WTC11 (cell line): ENCODE results near the gene ARHGEF19. TPM values are rescaled to one million over a fixed set of nuclear protein-coding genes. Genes with fewer than 3 reads are reported as not detected.

Source experiments
- ATAC-seq: fragments of 200-7000 bp; cut with Tn5 transposase; 2 replicates; pipeline ENCODE4 v1.10.0; 2021; ENCODE audit warnings: mild to moderate bottlenecking, moderate library complexity
- CTCF ChIA-PET: fragments of 300-600 bp; sonication (Branson Sonifier 250); formaldehyde crosslinking; loops from one replicate; lab custom pipeline; 2021; ENCODE audit warnings: antibody characterized with exemption; lab: Charles Lee
- POLR2A ChIA-PET: fragments of 350-600 bp; sonication (Branson Sonifier 250); formaldehyde crosslinking; loops from one replicate; lab custom pipeline; 2021; ENCODE audit warnings: antibody characterized with exemption; lab: Charles Lee
- DNase-seq: peaks from one replicate; pipeline ENCODE4 v3.0.0; 2021; ENCODE audit warnings: low spot score
- H3K27ac Mint-ChIP-seq: 2 replicates; pipeline ENCODE4 v1.8.0; 2021; ENCODE audit warnings: mixed read lengths
- H3K27me3 Mint-ChIP-seq: 2 replicates; pipeline ENCODE4 v1.8.0; 2021; ENCODE audit warnings: low read depth, mild to moderate bottlenecking, moderate library complexity, mixed read lengths
- H3K36me3 Mint-ChIP-seq: 2 replicates; pipeline ENCODE4 v1.8.0; 2021; ENCODE audit warnings: mixed read lengths
- H3K4me1 Mint-ChIP-seq: 2 replicates; pipeline ENCODE4 v1.8.0; 2022; ENCODE audit warnings: mixed read lengths
- H3K4me3 Mint-ChIP-seq: 2 replicates; pipeline ENCODE4 v1.8.0; 2021; ENCODE audit warnings: mild to moderate bottlenecking, moderate library complexity, mixed read lengths
- H3K9me3 Mint-ChIP-seq: 2 replicates; pipeline ENCODE4 v1.8.0; 2021; ENCODE audit warnings: mixed read lengths
- AFF4 ChIP-seq: sonication (generic); formaldehyde crosslinking; IDR thresholded peaks from 2 replicates; pipeline ENCODE4 v1.8.1; 2023; ENCODE audit warnings: mild to moderate bottlenecking, missing genetic modification reagents, borderline replicate concordance
- ATF1 ChIP-seq: sonication (generic); formaldehyde crosslinking; IDR thresholded peaks from 2 replicates; pipeline ENCODE4 v1.8.1; 2023; ENCODE audit warnings: mild to moderate bottlenecking, moderate library complexity, missing genetic modification reagents
- EMX1 ChIP-seq: fragments of 250-450 bp; sonication (Bioruptor Pico); IDR thresholded peaks from 2 replicates; pipeline ENCODE4 v1.8.0; 2021; ENCODE audit warnings: mild to moderate bottlenecking
- ESRRA ChIP-seq: sonication (generic); formaldehyde crosslinking; IDR thresholded peaks from 2 replicates; pipeline ENCODE4 v1.8.1; 2022; ENCODE audit warnings: mild to moderate bottlenecking, missing genetic modification reagents, borderline replicate concordance
- GRHL2 ChIP-seq: fragments of 250-450 bp; sonication (Bioruptor Pico); IDR thresholded peaks from 2 replicates; pipeline ENCODE4 v1.8.0; 2022; ENCODE audit warnings: mild to moderate bottlenecking, moderate library complexity; ENCODE audit not compliant: insufficient replicate concordance, severe bottlenecking
- HMGXB4 ChIP-seq: sonication (generic); formaldehyde crosslinking; IDR thresholded peaks from 2 replicates; pipeline ENCODE4 v1.8.1; 2023; ENCODE audit warnings: mild to moderate bottlenecking, moderate library complexity, missing genetic modification reagents
- IRF2 ChIP-seq: sonication (generic); formaldehyde crosslinking; IDR thresholded peaks from 2 replicates; pipeline ENCODE4 v1.8.0; 2022; ENCODE audit warnings: low read depth, missing genetic modification reagents, borderline replicate concordance
- MXD4 ChIP-seq: fragments of 250-450 bp; sonication (Bioruptor Pico); IDR thresholded peaks from 2 replicates; pipeline ENCODE4 v1.8.0; 2021; ENCODE audit warnings: mild to moderate bottlenecking, moderate library complexity, borderline replicate concordance
- NR3C1 ChIP-seq: sonication (generic); formaldehyde crosslinking; conservative IDR thresholded peaks from 2 replicates; pipeline ENCODE4 v1.8.1; 2023; ENCODE audit warnings: low read depth, mild to moderate bottlenecking, missing genetic modification reagents
- SMAD3 ChIP-seq: sonication (generic); formaldehyde crosslinking; IDR thresholded peaks from 2 replicates; pipeline ENCODE4 v1.8.0; 2022; ENCODE audit warnings: missing genetic modification reagents, mild to moderate bottlenecking, borderline replicate concordance
- ZNF138 ChIP-seq: sonication (generic); formaldehyde crosslinking; conservative IDR thresholded peaks from 2 replicates; pipeline ENCODE4 v1.8.1; 2022; ENCODE audit warnings: mild to moderate bottlenecking, moderate library complexity, missing genetic modification reagents
- ZNF232 ChIP-seq: sonication (generic); formaldehyde crosslinking; IDR thresholded peaks from 2 replicates; pipeline ENCODE4 v1.8.0; 2022; ENCODE audit warnings: mild to moderate bottlenecking, missing genetic modification reagents
- ZNF263 ChIP-seq: sonication (generic); formaldehyde crosslinking; IDR thresholded peaks from 2 replicates; pipeline ENCODE4 v1.8.1; 2022; ENCODE audit warnings: low read depth, mild to moderate bottlenecking, moderate library complexity, missing genetic modification reagents
- ZNF423 ChIP-seq: fragments of 250-450 bp; sonication (Bioruptor Pico); IDR thresholded peaks from 2 replicates; pipeline ENCODE4 v2.1.2; 2022; ENCODE audit warnings: mild to moderate bottlenecking, moderate library complexity
- ZSCAN18 ChIP-seq: fragments of 250-450 bp; sonication (Bioruptor Pico); IDR thresholded peaks from 2 replicates; pipeline ENCODE4 v2.1.2; 2022; ENCODE audit warnings: mild to moderate bottlenecking, moderate library complexity
- total RNA-seq: library from RNA; stranded (reverse); gene quantifications from 3 replicates; pipeline ENCODE4 v1.2.3, GENCODE V29; 2021
- TF ChIP-seq, protein P1 (sequence below): sonication (generic); formaldehyde crosslinking; IDR thresholded peaks from 2 replicates; pipeline ENCODE4 v1.8.1; 2022; ENCODE audit warnings: mild to moderate bottlenecking, missing genetic modification reagents, moderate library complexity, borderline replicate concordance
- TF ChIP-seq, protein P2 (sequence below): sonication (generic); formaldehyde crosslinking; IDR thresholded peaks from 2 replicates; pipeline ENCODE4 v1.8.1; 2022; ENCODE audit warnings: missing genetic modification reagents, borderline replicate concordance
- TF ChIP-seq, protein P3 (sequence below): fragments of 200-600 bp; IDR thresholded peaks from 2 replicates; pipeline ENCODE4 v1.8.0; 2022; ENCODE audit warnings: antibody characterized with exemption
- TF ChIP-seq, protein P4 (sequence below): sonication (generic); formaldehyde crosslinking; conservative IDR thresholded peaks from 2 replicates; pipeline ENCODE4 v1.8.1; 2022; ENCODE audit warnings: mild to moderate bottlenecking, missing genetic modification reagents

The ARHGEF19 gene
- total RNA-seq, 1 experiment from 2014 or later, result 53.1 TPM

DNA sequence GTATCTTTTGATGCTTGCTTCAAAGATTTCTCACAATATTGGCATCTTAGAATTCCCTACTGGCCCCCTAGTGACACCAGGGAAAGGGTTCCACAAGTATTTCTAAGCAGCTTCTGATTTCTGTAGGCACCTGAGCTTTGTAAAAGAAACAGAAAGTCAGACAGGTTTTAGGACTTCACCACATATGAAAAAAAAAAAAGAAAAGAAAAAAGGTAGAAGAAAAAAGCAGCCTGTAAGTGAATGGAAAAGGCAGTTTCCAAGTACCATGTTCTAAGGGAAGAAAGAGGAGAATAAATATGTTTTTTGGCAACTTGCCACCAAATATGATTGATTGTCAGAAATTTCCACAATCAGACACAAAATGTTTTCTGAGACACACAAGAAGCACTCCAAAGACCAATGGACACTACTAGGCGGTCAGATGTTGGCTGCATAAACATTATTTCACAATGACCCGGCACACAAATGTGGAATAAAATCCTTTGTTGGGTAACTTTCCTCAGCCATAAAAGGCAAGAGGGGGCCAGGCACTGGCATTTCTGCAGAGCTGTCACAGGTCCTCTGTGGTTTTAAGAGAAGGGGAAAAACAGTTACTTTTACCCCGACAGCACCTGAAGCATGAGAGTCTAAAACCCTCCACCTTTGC is 37.3 kb upstream of the ARHGEF19 start:
- Mint-ChIP-seq H3K27me3 (no peaks in the 10 kb centered on the region), H3K36me3 (peaks cover 14% of the 10 kb centered on the region), H3K4me3 (no peak overlapping the region), H3K27ac (no peak overlapping the region), H3K9me3 (no peaks in the 10 kb centered on the region), H3K4me1 (no peaks in the 10 kb centered on the region)
- DNase-seq (no peak), ATAC-seq (no peak)
- TF ChIP-seq HMGXB4 (CRISPR knock-in tag), result no peak
- no peak for TF ChIP-seq ESRRA
- TF ChIP-seq ZNF263 (CRISPR knock-in tag), result no peak
- TF ChIP-seq, protein P1, sequence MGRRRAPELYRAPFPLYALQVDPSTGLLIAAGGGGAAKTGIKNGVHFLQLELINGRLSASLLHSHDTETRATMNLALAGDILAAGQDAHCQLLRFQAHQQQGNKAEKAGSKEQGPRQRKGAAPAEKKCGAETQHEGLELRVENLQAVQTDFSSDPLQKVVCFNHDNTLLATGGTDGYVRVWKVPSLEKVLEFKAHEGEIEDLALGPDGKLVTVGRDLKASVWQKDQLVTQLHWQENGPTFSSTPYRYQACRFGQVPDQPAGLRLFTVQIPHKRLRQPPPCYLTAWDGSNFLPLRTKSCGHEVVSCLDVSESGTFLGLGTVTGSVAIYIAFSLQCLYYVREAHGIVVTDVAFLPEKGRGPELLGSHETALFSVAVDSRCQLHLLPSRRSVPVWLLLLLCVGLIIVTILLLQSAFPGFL (CRISPR knock-in tag), result no peak
- TF ChIP-seq ZNF138 (CRISPR knock-in tag), result no peak
- TF ChIP-seq ZSCAN18 (CRISPR knock-in tag), result no peak
- TF ChIP-seq NR3C1 (CRISPR knock-in tag), result no peak
- TF ChIP-seq ZNF423 (CRISPR knock-in tag), result no peak
- no peak for TF ChIP-seq ATF1 (CRISPR knock-in tag)
- TF ChIP-seq MXD4 (CRISPR knock-in tag), result no peak
- TF ChIP-seq, protein P2, sequence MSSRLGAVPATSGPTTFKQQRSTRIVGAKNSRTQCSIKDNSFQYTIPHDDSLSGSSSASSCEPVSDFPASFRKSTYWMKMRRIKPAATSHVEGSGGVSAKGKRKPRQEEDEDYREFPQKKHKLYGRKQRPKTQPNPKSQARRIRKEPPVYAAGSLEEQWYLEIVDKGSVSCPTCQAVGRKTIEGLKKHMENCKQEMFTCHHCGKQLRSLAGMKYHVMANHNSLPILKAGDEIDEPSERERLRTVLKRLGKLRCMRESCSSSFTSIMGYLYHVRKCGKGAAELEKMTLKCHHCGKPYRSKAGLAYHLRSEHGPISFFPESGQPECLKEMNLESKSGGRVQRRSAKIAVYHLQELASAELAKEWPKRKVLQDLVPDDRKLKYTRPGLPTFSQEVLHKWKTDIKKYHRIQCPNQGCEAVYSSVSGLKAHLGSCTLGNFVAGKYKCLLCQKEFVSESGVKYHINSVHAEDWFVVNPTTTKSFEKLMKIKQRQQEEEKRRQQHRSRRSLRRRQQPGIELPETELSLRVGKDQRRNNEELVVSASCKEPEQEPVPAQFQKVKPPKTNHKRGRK, result no peak
- no peak for TF ChIP-seq SMAD3
- TF ChIP-seq EMX1 (CRISPR knock-in tag), result no peak
- no peak for TF ChIP-seq AFF4
- TF ChIP-seq, protein P3, sequence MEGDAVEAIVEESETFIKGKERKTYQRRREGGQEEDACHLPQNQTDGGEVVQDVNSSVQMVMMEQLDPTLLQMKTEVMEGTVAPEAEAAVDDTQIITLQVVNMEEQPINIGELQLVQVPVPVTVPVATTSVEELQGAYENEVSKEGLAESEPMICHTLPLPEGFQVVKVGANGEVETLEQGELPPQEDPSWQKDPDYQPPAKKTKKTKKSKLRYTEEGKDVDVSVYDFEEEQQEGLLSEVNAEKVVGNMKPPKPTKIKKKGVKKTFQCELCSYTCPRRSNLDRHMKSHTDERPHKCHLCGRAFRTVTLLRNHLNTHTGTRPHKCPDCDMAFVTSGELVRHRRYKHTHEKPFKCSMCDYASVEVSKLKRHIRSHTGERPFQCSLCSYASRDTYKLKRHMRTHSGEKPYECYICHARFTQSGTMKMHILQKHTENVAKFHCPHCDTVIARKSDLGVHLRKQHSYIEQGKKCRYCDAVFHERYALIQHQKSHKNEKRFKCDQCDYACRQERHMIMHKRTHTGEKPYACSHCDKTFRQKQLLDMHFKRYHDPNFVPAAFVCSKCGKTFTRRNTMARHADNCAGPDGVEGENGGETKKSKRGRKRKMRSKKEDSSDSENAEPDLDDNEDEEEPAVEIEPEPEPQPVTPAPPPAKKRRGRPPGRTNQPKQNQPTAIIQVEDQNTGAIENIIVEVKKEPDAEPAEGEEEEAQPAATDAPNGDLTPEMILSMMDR, result no peak
- TF ChIP-seq GRHL2 (CRISPR knock-in tag), result no peak
- TF ChIP-seq ZNF232 (CRISPR knock-in tag), result no peak
- no peak for TF ChIP-seq IRF2
- TF ChIP-seq, protein P4, sequence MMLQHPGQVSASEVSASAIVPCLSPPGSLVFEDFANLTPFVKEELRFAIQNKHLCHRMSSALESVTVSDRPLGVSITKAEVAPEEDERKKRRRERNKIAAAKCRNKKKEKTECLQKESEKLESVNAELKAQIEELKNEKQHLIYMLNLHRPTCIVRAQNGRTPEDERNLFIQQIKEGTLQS (CRISPR knock-in tag), result no peak
- ChIA-PET CTCF (interaction anchor here (0.5 kb wide), 1 partner anchor 942 kb away, joined by 4 read pairs; no protein-coding TSS in a partner anchor), POLR2A (no interaction called here)
